Esophagus muscularis mucosa (tissue), 3 donors: Measurements from ENCODE around the gene AMIGO3.

Experiments
- POLR2A ChIP-seq: fragments of 450-650 bp; IDR thresholded peaks from one replicate; pipeline ENCODE4 v1.6.1; 2017; ENCODE audit warnings: antibody characterized with exemption, moderate library complexity, mild to moderate bottlenecking, low read depth
- POLR2AphosphoS5 ChIP-seq, 2 donors: sonication (generic); formaldehyde crosslinking; IDR thresholded peaks; one replicate each; pipeline ENCODE4 v1.6.1; 2017; ENCODE audit warnings: antibody characterized with exemption in 2 of 2
- TF ChIP-seq, protein P1 (sequence below), 3 experiments: fragments of 200-600 bp in 2 of 3; fragments of 450-650 bp in 1 of 3; sonication (generic) in 2 of 3; IDR thresholded peaks; one replicate each; pipeline ENCODE4 v1.5.1; 2017 to 2019; ENCODE audit warnings: antibody characterized with exemption in 3 of 3, mild to moderate bottlenecking in 2 of 3, moderate library complexity in 1 of 3

DNA sequence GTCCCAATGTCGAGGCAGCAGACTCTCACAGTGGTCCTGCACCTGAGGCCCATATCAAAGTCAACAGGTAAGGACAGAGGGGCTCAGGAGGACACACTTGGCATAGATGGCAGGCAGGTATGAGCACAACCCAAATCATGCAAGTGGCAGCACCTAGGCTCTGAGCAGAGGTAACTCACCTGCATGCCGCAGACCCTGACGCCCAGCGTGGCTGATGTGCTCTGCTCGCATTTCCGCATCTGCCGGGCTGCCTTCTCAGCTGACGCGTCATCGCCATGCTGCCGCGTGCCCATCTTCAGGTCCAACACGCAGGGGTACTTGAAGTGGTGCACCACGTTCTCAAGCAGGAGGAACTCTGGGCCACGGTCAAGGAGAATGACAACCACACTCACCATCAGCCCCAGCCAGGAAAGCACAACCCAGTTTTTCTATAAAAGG lies 8.5 kb upstream of the AMIGO3 start:
- TF ChIP-seq POLR2AphosphoS5 (IDR thresholded peaks at IDR 0.05) (no peak), POLR2A (no peak)
- TF ChIP-seq, protein P1, sequence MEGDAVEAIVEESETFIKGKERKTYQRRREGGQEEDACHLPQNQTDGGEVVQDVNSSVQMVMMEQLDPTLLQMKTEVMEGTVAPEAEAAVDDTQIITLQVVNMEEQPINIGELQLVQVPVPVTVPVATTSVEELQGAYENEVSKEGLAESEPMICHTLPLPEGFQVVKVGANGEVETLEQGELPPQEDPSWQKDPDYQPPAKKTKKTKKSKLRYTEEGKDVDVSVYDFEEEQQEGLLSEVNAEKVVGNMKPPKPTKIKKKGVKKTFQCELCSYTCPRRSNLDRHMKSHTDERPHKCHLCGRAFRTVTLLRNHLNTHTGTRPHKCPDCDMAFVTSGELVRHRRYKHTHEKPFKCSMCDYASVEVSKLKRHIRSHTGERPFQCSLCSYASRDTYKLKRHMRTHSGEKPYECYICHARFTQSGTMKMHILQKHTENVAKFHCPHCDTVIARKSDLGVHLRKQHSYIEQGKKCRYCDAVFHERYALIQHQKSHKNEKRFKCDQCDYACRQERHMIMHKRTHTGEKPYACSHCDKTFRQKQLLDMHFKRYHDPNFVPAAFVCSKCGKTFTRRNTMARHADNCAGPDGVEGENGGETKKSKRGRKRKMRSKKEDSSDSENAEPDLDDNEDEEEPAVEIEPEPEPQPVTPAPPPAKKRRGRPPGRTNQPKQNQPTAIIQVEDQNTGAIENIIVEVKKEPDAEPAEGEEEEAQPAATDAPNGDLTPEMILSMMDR (IDR thresholded peaks at IDR 0.05): no peak
